Lung (tissue), 12 donors: Measurements from ENCODE around the gene TANGO6. TPM values are rescaled to one million over a fixed set of nuclear protein-coding genes. Genes with fewer than 3 reads are reported as not detected.

ENCODE experiments used
- ATAC-seq: fragments of 200-7000 bp; cut with Tn5 transposase; one replicate; pipeline ENCODE4 v1.9.1; 2020; ENCODE audit warnings: moderate number of reproducible peaks; ENCODE audit not compliant: insufficient read depth, low FRiP score
- DNase-seq, 3 donors: peaks; one replicate each; pipeline ENCODE4 v3.0.0-alpha.2; 2013 to 2017
- H3K27ac ChIP-seq, 2 donors: one replicate each; pipeline ENCODE4 v1.5.1; 2013; ENCODE audit warnings: mild to moderate bottlenecking in 2 of 2, moderate library complexity in 2 of 2, control low read depth in 1 of 2, inconsistent platforms in 1 of 2, low read depth in 1 of 2, low read length in 1 of 2
- H3K27me3 ChIP-seq, 3 donors: one replicate each; pipeline ENCODE4 v1.5.1; 2013; ENCODE audit warnings: low read length in 2 of 3; ENCODE audit not compliant: control insufficient read depth in 3 of 3, insufficient read depth in 3 of 3
- H3K36me3 ChIP-seq, 4 donors: one replicate each; pipeline ENCODE4 v1.5.1; 2013; ENCODE audit warnings: low read length in 4 of 4, mild to moderate bottlenecking in 1 of 4, moderate library complexity in 1 of 4; ENCODE audit not compliant: control insufficient read depth in 4 of 4, insufficient read depth in 4 of 4
- H3K4me1 ChIP-seq, 5 donors: one replicate each; pipeline ENCODE4 v1.5.1; 2013; ENCODE audit warnings: low read length in 5 of 5, mild to moderate bottlenecking in 2 of 5, moderate library complexity in 1 of 5; ENCODE audit not compliant: control insufficient read depth in 5 of 5, insufficient read depth in 5 of 5
- H3K4me3 ChIP-seq: one replicate; pipeline ENCODE4 v1.5.1; 2013; ENCODE audit warnings: mild to moderate bottlenecking, control low read depth, moderate library complexity
- H3K9ac ChIP-seq, 2 donors: one replicate each; pipeline ENCODE4 v1.5.1; 2013; ENCODE audit warnings: low read length in 2 of 2, control low read depth in 1 of 2; ENCODE audit not compliant: insufficient read depth in 1 of 2
- H3K9me3 ChIP-seq, 4 donors: one replicate each; pipeline ENCODE4 v1.5.1; 2013; ENCODE audit warnings: low read length in 3 of 4, mild to moderate bottlenecking in 1 of 4, moderate library complexity in 1 of 4; ENCODE audit not compliant: control insufficient read depth in 4 of 4, insufficient read depth in 3 of 4
- CTCF ChIP-seq: IDR thresholded peaks from 2 replicates; pipeline ENCODE4 v1.5.1; 2012; ENCODE audit warnings: mild to moderate bottlenecking; ENCODE audit errors: control extremely low read depth, extremely low read depth
- WGBS, 2 donors: extraction: QIAGEN DNeasy Blood & Tissue Kit; methylation state at CpG; one replicate each; pipeline ENCODE4 v1.1.7; 2013; 5-methylcytosine and 5-hydroxymethylcytosine counted together
- polyA plus RNA-seq, 2 donors: library from polyadenylated mRNA; stranded (reverse); fragments of 200-250 nt; gene quantifications; one replicate each; pipeline ENCODE4 v1.2.1, GENCODE V29; 2013
- total RNA-seq, 2 donors: library from RNA; depleted of rRNA in 1 of 2; stranded (reverse); fragments of >200 nt in 1 of 2; gene quantifications; one replicate each; pipeline ENCODE4 v1.2.1, GENCODE V29; 2014 to 2021
- donor health status: control.
- donor health status: control.
- donor health status: Bipolar disorder and iron deficiency.
- donor health status: healthy.
- donor health status: DM: yes; HTN: yes; CAD: no.

Gene TANGO6
- total and polyA plus RNA-seq, 4 donors = 2.3 to 19.3 (median 11.9) TPM

GRCh38 chr16:68915589-68915988, 72.3 kb downstream of the TANGO6 start:
- peaks cover 0 to 6% (median 3%) of the 10 kb centered on the region in 4 donors for H3K36me3 ChIP-seq
- no peaks in the 10 kb centered on the region for H3K9me3 ChIP-seq
- no peak for ATAC-seq
- DNase-seq = no peak
- no peak for TF ChIP-seq CTCF
- no peak overlapping the region for H3K9ac ChIP-seq
- H3K4me1 ChIP-seq = peaks cover 0 to 1% (median 0%) of the 10 kb centered on the region in 5 donors
- H3K27ac ChIP-seq = no peak overlapping the region
- H3K4me3 ChIP-seq = no peak overlapping the region
- 86 to 91% methylated on average over 2 of the region's 2 CpGs for WGBS, 2 donors
- H3K27me3 ChIP-seq = no peaks in the 10 kb centered on the region

GRCh38 chr16:68917541-68917940, 74.2 kb downstream of the TANGO6 start:
- H3K27me3 ChIP-seq = no peaks in the 10 kb centered on the region
- H3K9ac ChIP-seq = no peak overlapping the region
- no peaks in the 10 kb centered on the region for H3K9me3 ChIP-seq
- no peak overlapping the region for H3K27ac ChIP-seq
- H3K4me1 ChIP-seq = no peaks in the 10 kb centered on the region
- WGBS, 2 donors = 95 to 99% methylated on average over 2 of the region's 2 CpGs
- TF ChIP-seq CTCF = no peak
- ATAC-seq (no peak), DNase-seq (no peak)
- H3K36me3 ChIP-seq = peaks cover 0 to 6% (median 3%) of the 10 kb centered on the region in 4 donors
- no peak overlapping the region for H3K4me3 ChIP-seq

- no peaks in the 10 kb centered on the region for H3K27me3 ChIP-seq
- no peak for TF ChIP-seq CTCF
- DNase-seq = no peak
- H3K9ac ChIP-seq = no peak overlapping the region
- no peak for ATAC-seq
- H3K27ac ChIP-seq = no peak overlapping the region
- H3K4me1 ChIP-seq = no peaks in the 10 kb centered on the region
- 97 to 98% methylated on average over 3 of the region's 3 CpGs for WGBS, 2 donors
- no peak overlapping the region for H3K4me3 ChIP-seq
- no peaks in the 10 kb centered on the region for H3K9me3 ChIP-seq
- H3K36me3 ChIP-seq = peaks cover 3 to 7% (median 3%) of the 10 kb centered on the region in 4 donors
Measured at GRCh38 chr16:68920349-68920748, 77.0 kb downstream of the TANGO6 start.

GRCh38 chr16:68921637-68922036, 78.3 kb downstream of the TANGO6 start:
- no peaks in the 10 kb centered on the region for H3K9me3 ChIP-seq
- H3K9ac ChIP-seq = no peak overlapping the region
- no peaks in the 10 kb centered on the region for H3K27me3 ChIP-seq
- no peak for ATAC-seq
- H3K4me1 ChIP-seq = no peaks in the 10 kb centered on the region
- TF ChIP-seq CTCF = no peak
- H3K4me3 ChIP-seq = no peak overlapping the region
- no peak overlapping the region for H3K27ac ChIP-seq
- DNase-seq = no peak
- peaks cover 3 to 7% (median 3%) of the 10 kb centered on the region in 4 donors for H3K36me3 ChIP-seq
- WGBS, 2 donors = 93 to 100% methylated on average over 2 of the region's 2 CpGs
